GM21717 (cell line): ENCODE data around the gene OARD1.
"Not testable (repeated sequence)": the region's sequence is repeated elsewhere in the genome, so short reads cannot be mapped to it uniquely, and the experiment has no call there.

ENCODE experiments used
- ATAC-seq: cut with Tn5 transposase; IDR thresholded peaks from one replicate; pipeline ENCODE4 v1.9.1; 2021; ENCODE audit warnings: mild to moderate bottlenecking, moderate library complexity; ENCODE audit not compliant: unreplicated experiment

The OARD1 gene

GRCh38 chr6:41071923-41072835, at the start of gene OARD1:
TSS of gene OARD1 (minus strand) at chr6:41072356. CDS start at chr6:41071634, 722 bp downstream.
- peak; percentile 66 for ATAC-seq

DNA sequence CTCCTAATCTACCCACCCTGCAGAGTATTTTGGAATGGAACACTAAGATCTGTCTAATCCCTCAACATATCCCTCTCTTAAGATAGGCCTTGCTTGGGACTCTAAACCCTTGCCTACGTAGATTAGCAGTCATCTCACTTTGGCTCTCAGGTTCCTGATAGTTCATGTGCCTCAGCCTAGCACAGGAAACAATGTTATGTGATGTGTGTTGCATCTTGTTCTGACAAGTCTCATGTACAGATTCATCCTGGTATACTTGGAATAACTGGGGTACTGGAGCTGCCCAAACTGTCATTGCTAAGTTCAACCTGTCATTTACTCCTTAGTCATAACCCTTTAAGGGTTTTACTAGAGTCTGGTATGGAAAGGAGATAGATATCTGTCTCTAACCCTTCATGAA, 47.9 kb upstream of the OARD1 start:
- no peak for ATAC-seq

DNA sequence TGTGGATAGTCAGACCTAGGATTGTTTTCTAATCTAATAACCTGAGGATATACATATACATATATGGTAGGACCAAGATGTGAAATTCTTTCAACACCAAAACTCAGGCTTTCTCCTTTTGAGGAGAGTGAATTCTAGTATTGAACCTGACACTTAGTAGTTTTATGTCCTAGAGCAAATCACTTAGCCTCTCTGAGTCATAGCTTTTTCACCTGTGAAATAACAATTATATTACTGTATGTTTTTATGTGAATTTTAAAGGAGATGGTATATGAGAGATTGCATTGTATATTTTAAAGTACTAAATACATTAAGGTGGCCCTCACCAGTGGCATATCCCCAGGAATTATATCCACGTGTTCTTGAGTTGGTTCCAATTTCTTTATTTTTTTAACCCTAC, 47.4 kb upstream of the OARD1 start:
- ATAC-seq: no peak

DNA sequence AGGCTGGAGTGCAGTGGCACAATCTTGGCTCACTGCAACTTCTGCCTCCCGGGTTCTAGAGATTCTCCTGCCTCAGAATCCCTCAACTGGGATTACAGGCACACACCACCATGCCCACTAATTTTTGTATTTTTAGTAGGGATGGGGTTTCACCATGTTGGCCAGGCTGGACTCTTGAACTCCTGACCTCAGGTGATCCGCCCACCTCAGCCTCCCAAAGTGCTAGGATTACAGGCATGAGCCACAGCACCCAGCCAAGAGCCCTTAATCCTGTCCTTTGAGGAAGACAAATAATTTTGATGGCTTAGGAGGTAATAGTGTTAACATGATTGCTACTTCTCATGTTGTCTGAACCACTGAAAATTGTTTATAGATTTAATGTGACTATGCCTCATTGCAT, 42.9 kb upstream of the OARD1 start:
- ATAC-seq: not testable (repeated sequence)

- no peak for ATAC-seq
Measured at GRCh38 chr6:41111017-41111416, 38.9 kb upstream of the OARD1 start.

- ATAC-seq: no peak
Measured at GRCh38 chr6:41103847-41104246, 31.7 kb upstream of the OARD1 start.

- no peak for ATAC-seq
Measured at GRCh38 chr6:41100871-41101287, 28.7 kb upstream of the OARD1 start.

DNA sequence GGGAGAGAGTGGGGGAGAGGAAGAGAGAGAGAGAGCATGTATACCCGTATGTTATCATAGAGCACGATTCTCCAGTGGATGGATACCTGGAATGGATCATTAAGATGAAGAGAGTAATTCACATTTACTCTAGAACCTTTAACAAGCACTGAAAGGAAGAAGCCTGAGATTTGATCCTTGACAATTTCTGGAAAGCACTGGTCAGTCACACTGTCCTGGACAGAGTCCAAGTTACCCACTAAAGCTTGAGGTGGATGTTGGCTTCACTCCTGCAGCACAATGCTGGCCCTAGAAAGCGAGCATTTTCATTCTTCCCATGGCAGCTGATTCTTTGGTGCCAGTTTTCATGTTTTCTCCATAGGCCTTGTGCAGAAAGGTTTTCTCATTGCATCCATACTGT, 26.2 kb upstream of the OARD1 start:
- no peak for ATAC-seq

- ATAC-seq: no peak
Measured at GRCh38 chr6:41097467-41098090, 25.4 kb upstream of the OARD1 start.

DNA sequence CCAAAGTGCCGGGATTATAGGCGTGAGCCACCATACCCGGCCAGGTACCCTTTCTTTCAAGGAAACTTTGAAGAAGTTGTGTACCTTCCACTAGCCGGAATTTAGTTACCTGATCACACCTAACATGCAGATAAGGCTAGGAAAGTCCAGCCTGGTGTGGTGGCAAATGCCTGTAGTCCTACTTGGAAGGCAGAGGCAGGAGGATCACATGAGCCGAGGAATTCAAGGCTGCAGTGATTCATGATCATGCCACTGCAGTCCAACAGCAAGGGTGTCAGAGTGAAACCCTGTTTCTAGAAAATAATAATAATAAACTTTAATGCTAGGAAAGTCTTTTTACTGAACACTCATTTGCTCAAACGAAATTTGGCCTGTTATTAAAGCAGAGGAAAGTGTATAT, 21.6 kb upstream of the OARD1 start:
- no peak for ATAC-seq

DNA sequence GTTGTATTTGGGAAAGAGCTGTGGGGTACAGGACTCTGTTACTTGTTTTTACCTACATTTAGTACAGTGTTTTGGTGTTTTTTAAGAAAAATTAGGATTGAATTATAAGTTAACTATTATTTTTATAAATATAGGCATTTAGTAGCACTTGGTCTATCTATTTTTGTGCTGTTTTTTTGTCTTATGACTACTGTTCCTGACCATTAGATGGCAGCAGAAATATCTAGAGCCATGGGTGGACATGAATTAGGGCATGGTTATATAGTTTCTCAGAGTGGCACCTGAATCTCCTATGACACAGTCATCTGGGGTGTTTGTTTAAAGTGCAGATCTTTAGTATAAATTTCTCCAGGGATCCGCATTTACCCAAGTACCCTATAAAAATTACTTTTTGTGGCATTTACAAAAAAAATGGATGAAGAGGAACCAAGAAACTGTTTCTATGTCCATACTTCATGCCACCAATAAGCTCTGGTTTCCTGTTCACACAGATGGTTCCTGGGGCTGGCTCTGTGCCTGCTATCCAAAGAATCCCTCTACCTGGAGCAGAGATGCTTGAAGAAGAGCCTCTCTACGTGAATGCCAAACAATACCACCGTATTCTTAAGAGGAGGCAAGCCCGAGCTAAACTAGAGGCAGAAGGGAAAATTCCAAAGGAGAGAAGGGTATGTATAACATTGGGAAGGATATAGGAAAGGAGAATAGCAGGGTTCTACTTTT, 20.4 kb upstream of the OARD1 start:
- ATAC-seq: no peak

GRCh38 chr6:41090841-41091761, 18.9 kb upstream of the OARD1 start:
- ATAC-seq: no peak

DNA sequence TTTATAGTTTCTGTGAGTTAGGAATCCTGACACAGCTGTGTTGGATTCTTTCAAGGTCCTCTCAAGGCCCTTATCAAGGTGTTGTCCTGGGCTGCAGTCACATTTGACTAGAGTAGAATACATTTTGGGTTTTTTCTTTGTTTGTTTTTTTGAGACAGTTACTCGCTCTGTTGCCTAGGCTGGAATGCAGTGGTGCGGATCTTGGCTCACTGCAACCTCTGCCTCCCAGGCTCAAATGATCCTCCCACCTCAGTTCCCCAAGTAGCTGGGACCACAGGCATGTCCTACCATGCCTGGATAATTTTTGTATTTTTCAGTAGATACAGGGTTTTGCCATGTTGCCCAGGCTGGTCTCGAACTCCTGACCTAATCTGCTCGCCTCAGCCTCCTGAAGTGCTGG, 16.3 kb upstream of the OARD1 start:
- no peak for ATAC-seq

- no peak for ATAC-seq
Measured at GRCh38 chr6:41085182-41085581, 13.0 kb upstream of the OARD1 start.

GRCh38 chr6:41083072-41083471, 10.9 kb upstream of the OARD1 start:
- no peak for ATAC-seq

DNA sequence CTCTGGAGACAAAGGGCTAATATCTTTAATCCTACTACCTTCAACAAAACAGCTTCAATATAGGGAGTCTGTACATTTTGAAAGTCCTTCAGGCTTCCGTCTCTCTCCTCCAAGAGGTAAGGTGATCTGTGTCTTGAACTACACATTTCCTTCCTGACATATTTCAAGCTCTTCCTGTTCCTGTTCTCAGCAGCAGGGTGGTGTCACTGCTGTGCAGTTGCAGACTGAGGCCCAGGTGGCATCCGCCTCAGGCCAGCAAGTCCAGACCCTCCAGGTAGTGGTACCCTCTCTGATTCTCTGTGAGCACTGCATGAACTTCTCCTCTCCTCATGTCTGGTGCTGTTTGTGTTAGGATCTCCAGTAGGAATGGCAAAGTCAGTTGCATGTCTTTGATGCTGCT, 8.5 kb upstream of the OARD1 start:
- ATAC-seq: no peak

GRCh38 chr6:41079080-41079479, 6.9 kb upstream of the OARD1 start:
- no peak for ATAC-seq

- ATAC-seq: no peak
Measured at GRCh38 chr6:41078101-41078500, 5.9 kb upstream of the OARD1 start.

GRCh38 chr6:41077536-41077935, 5.4 kb upstream of the OARD1 start:
- ATAC-seq: no peak
